Suprapubic skin (tissue), 4 donors: ENCODE data around the gene OR1D5. TPM values are rescaled to one million over a fixed set of nuclear protein-coding genes. Genes with fewer than 3 reads are reported as not detected.
"Not testable (repeated sequence)": the region's sequence is repeated elsewhere in the genome, so short reads cannot be mapped to it uniquely, and the experiment has no call there.

Source experiments
- DNase-seq, 2 donors: peaks; one replicate each; pipeline ENCODE4 v3.0.0-alpha.2; 2019; ENCODE audit warnings: low spot score in 2 of 2
- H3K27ac ChIP-seq: fragments of 200-600 bp; sonication (generic); one replicate; pipeline ENCODE4 v1.5.1; 2019
- H3K27me3 ChIP-seq: fragments of 200-600 bp; sonication (generic); one replicate; pipeline ENCODE4 v1.5.1; 2019
- H3K36me3 ChIP-seq: fragments of 200-600 bp; sonication (generic); one replicate; pipeline ENCODE4 v1.5.1; 2019
- H3K4me1 ChIP-seq: fragments of 200-600 bp; sonication (generic); one replicate; pipeline ENCODE4 v1.5.1; 2019
- H3K4me3 ChIP-seq: fragments of 200-600 bp; sonication (generic); one replicate; pipeline ENCODE4 v1.5.1; 2019; ENCODE audit warnings: mild to moderate bottlenecking
- H3K9me3 ChIP-seq: fragments of 200-600 bp; sonication (generic); one replicate; pipeline ENCODE4 v1.5.1; 2019
- EP300 ChIP-seq: sonication (generic); formaldehyde crosslinking; IDR thresholded peaks from one replicate; pipeline ENCODE4 v1.6.1; 2017; ENCODE audit warnings: antibody characterized with exemption
- POLR2A ChIP-seq, 2 donors: fragments of 450-650 bp; IDR thresholded peaks; one replicate each; pipeline ENCODE4 v1.6.1; 2017; ENCODE audit warnings: antibody characterized with exemption in 2 of 2, mild to moderate bottlenecking in 2 of 2, moderate library complexity in 2 of 2
- POLR2AphosphoS5 ChIP-seq, 3 donors: sonication (generic); formaldehyde crosslinking; IDR thresholded peaks; one replicate each; pipeline ENCODE4 v1.6.1; 2017; ENCODE audit warnings: antibody characterized with exemption in 3 of 3
- WGBS: methylation state at CpG from one replicate; pipeline ENCODE4 v1.1.5; 2018; 5-methylcytosine and 5-hydroxymethylcytosine counted together
- total RNA-seq, 4 donors: library from RNA; depleted of rRNA; stranded (reverse); fragments of >200 nt; gene quantifications; one replicate each; pipeline ENCODE4 v1.1.0, GENCODE V29; 2016
- TF ChIP-seq, protein P1 (sequence below), 2 donors: fragments of 200-600 bp in 1 of 2; fragments of 450-650 bp in 1 of 2; sonication (generic) in 1 of 2; IDR thresholded peaks; one replicate each; pipeline ENCODE4 v1.5.1; 2016 to 2019; ENCODE audit warnings: antibody characterized with exemption in 2 of 2, mild to moderate bottlenecking in 1 of 2, moderate library complexity in 1 of 2

OR1D5 gene, protein sequence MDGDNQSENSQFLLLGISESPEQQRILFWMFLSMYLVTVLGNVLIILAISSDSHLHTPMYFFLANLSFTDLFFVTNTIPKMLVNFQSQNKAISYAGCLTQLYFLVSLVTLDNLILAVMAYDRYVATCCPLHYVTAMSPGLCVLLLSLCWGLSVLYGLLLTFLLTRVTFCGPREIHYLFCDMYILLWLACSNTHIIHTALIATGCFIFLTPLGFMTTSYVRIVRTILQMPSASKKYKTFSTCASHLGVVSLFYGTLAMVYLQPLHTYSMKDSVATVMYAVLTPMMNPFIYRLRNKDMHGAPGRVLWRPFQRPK
- not detected for total RNA-seq

DNA sequence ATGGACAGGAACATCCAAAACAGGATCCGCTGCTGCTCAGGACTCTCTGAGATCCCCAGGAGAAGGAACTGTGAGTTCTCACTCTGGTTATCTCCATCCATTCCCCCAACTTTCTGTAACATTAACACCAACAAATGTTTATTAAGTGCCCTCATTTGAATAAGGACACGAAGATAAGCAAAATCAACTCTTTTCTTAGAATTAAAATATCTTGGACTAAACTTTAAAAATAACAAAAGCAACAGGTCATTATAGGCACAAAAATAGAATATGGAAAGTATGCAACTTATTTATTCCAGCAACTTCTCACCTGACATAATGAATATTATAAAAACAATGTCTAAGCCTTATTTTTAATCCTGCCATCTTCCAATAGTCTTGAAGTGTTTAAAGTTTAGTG lies at the start of gene OR1D5:
Gene OR1D5 (minus strand): TSS at position 101 of the 400 bp plus-strand sequence. CDS start 0 bp downstream, at position 101.
- H3K36me3 ChIP-seq, H3K9me3 ChIP-seq: not testable (repeated sequence)
- 44% methylated on average over 1 of the region's 2 CpGs for WGBS

DNA sequence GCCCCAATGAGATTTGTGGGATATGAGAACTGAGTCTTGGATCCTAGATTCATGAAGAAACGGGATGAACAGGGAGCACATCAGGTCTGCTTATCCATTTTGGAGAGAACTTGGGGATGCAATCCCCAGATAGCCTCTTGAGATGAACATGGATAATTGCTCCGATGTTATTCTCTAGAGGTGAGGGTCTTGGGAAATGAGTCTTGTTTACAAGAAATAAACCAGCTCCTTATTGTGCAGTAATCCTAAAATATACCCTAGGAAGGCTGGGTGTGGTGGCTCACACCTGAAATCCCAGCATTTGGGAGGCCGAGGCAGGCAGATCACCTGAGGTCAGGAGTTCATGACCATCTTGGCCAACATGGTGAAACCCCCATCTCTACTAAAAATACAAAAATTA lies 40.9 kb upstream of the OR1D5 start, which contains the start of gene OR1D2:
Gene OR1D2 (minus strand): TSS at position 101 of the 400 bp plus-strand sequence. CDS start 11,426 bp downstream, outside the sequence.
- 73% methylated on average over 3 of the region's 3 CpGs for WGBS
- H3K4me3 ChIP-seq, result no peak within 1 kb of the TSS
- H3K36me3 ChIP-seq, result no peaks in the 10 kb centered on the region
- H3K4me1 ChIP-seq, result no peaks in the 10 kb centered on the region
- no peak for DNase-seq
- no peak for TF ChIP-seq POLR2AphosphoS5 (IDR thresholded peaks at IDR 0.05)
- TF ChIP-seq EP300, result no peak
- TF ChIP-seq POLR2A (IDR thresholded peaks at IDR 0.05), result no peak
- TF ChIP-seq, protein P1, sequence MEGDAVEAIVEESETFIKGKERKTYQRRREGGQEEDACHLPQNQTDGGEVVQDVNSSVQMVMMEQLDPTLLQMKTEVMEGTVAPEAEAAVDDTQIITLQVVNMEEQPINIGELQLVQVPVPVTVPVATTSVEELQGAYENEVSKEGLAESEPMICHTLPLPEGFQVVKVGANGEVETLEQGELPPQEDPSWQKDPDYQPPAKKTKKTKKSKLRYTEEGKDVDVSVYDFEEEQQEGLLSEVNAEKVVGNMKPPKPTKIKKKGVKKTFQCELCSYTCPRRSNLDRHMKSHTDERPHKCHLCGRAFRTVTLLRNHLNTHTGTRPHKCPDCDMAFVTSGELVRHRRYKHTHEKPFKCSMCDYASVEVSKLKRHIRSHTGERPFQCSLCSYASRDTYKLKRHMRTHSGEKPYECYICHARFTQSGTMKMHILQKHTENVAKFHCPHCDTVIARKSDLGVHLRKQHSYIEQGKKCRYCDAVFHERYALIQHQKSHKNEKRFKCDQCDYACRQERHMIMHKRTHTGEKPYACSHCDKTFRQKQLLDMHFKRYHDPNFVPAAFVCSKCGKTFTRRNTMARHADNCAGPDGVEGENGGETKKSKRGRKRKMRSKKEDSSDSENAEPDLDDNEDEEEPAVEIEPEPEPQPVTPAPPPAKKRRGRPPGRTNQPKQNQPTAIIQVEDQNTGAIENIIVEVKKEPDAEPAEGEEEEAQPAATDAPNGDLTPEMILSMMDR (IDR thresholded peaks at IDR 0.05), result no peak
- no peak within 1 kb of the TSS for H3K27ac ChIP-seq
- H3K9me3 ChIP-seq, result peaks cover 9% of the 10 kb centered on the region
- no peaks in the 10 kb centered on the region for H3K27me3 ChIP-seq

More for the DNA sequence above, at the start of gene OR1D5:
- H3K4me3 ChIP-seq, H3K27me3 ChIP-seq, H3K27ac ChIP-seq, DNase-seq, H3K4me1 ChIP-seq: not testable (repeated sequence)

DNA sequence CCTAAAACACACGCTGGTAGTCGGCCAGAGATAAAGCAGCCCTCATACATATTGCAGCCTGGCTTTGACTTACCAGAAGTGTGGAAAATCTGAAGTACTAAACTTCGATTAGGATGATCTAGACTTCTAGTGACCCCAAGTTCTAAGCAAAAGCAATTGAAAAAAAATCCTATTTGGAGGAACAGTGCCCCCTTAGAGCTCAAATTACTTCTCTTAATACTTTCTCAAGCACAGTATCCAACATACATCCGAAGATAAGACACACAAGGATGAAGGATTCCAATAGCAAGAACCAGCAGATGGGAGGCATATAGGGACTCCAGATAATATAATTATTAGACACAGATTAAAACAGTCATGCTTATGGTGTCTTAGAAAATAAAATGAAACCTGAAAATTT lies 10.4 kb upstream of the OR1D5 start:
- WGBS, result 85% methylated on average over 4 of the region's 4 CpGs
- H3K27me3 ChIP-seq, H3K4me1 ChIP-seq, H3K36me3 ChIP-seq, H3K9me3 ChIP-seq, H3K27ac ChIP-seq, DNase-seq, H3K4me3 ChIP-seq: not testable (repeated sequence)

DNA sequence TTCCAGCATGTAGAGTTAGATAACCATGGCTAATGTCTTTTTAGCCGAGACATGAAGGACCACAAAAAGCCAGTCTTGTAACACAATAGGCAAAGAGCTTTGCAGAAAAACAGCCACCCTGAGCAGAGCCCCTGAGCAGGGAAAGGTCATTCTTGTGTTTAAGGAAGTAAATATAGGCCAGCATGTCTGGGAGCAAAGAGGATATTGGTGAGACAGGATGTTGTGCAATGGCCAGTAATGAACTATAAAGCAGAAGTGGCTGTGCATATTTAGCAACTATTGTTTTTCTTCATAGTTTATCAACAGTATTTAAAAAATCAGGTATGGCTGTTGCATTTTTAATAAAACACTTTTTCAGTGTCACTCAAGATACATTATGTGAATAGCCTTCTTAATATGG lies 1.8 kb upstream of the OR1D5 start:
- not testable (repeated sequence) for DNase-seq, H3K4me3 ChIP-seq, H3K27ac ChIP-seq, H3K36me3 ChIP-seq, H3K9me3 ChIP-seq, H3K4me1 ChIP-seq, H3K27me3 ChIP-seq
- WGBS, result no CpG with 5 or more reads among the region's 1 CpG

DNA sequence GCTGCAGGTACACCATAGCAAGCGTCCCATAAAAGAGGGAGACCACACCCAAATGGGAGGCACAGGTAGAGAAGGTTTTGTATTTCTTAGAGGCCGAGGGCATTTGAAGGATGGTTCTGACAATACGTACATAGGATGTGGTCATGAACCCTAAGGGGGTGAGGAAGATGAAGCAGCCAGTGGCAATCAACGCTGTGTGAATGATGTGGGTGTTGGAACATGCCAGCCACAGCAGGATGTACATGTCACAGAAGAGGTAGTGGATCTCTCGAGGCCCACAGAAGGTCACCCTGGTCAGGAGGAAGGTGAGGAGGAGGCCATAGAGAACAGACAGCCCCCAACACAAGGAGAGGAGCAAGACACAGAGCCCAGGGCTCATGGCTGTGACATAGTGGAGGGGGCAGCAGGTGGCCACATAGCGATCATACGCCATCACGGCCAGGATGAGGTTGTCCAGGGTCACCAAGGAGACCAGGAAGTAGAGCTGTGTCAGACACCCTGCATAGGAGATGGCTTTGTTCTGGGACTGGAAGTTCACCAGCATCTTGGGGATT lies 506 bp downstream of the OR1D5 start:
- not testable (repeated sequence) for H3K36me3 ChIP-seq, H3K9me3 ChIP-seq, H3K4me1 ChIP-seq, H3K4me3 ChIP-seq, DNase-seq, H3K27me3 ChIP-seq, H3K27ac ChIP-seq
- WGBS, result 87% methylated on average over 7 of the region's 8 CpGs

DNA sequence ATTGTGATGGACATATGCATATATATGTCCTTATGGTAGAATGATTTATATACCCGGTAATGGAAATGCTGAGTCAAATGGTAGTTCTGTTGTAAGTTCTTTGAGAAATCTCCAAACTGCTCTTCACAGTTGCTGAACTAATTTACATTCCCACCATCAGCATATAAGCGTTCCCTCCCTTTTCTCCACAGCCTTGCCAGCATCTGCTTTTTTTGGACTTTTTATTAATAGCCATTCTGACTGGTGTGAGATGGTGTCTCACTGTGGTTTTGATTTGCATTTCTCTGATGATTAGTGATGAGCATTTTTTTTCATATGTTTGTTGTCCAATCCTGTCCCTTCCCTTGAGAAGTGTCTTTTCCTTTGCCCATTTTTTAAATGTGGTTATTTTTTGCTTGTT lies 8.5 kb downstream of the OR1D5 start:
- not testable (repeated sequence) for H3K4me3 ChIP-seq, H3K27ac ChIP-seq, H3K36me3 ChIP-seq, DNase-seq, H3K9me3 ChIP-seq, H3K4me1 ChIP-seq, H3K27me3 ChIP-seq
- 100% methylated on average over 1 of the region's 2 CpGs for WGBS

DNA sequence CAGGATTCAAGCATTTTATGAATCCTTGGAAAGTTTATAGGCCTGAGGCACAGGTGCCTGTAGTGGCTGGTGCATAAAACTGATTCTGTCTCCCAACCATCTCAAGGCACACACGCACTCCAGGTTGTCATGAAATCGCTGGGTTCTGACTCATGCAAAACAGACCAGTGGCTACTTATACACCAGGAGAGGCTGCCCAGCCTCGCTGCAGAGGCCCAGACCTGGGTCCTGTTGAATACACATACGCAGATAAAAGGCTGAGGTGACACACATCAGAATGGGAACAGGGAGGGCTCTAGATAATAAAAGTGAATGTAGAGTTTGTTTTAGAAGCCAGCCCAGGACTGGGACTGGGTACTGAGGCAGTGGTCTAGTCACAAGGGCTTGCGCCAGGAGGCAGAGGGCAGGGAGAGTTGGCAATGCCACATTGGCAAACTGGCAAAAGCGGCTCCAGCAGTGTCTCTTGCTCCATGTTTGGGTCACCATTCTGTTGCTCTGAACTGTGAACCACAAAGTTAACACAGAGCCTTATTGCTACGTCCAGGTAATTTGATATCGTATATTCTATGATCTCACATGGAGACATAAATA lies 13.6 kb downstream of the OR1D5 start:
- Histone ChIP-seq H3K4me1 (peaks cover 16% of the 10 kb centered on the region), H3K27me3 (no peaks in the 10 kb centered on the region), H3K27ac (no peak overlapping the region), H3K4me3 (peak overlapping the region; percentile 64), H3K9me3 (no peaks in the 10 kb centered on the region), H3K36me3 (no peaks in the 10 kb centered on the region)
- WGBS, result 90% methylated on average over 8 of the region's 8 CpGs
- peak in 1 of 2 donors; percentile 61 for DNase-seq
- TF ChIP-seq EP300 (no peak), POLR2A (IDR thresholded peaks at IDR 0.05) (no peak), POLR2AphosphoS5 (IDR thresholded peaks at IDR 0.05) (no peak)
- TF ChIP-seq, protein P1 (IDR thresholded peaks at IDR 0.05), result no peak
